ENCODE results near the gene ST6GAL1. TPM values are rescaled to one million over a fixed set of nuclear protein-coding genes. Genes with fewer than 3 reads are reported as not detected.

ST6GAL1 gene
- total RNA-seq, 1 donor from 2014 or later, result 68.2 TPM

GRCh38 chr3:187079090-187080022, 149.0 kb downstream of the ST6GAL1 start:
- no peaks in the 10 kb centered on the region for H3K27me3 Mint-ChIP-seq (ENCODE audit: unreplicated experiment)
- no peak overlapping the region for H3K27ac Mint-ChIP-seq (ENCODE audit: unreplicated experiment)
- no peak for TF ChIP-seq CTCF (IDR thresholded peaks at IDR 0.05)
- H3K4me3 Mint-ChIP-seq (ENCODE audit: unreplicated experiment), result no peak overlapping the region
- peaks cover 13% of the 10 kb centered on the region for H3K4me1 Mint-ChIP-seq (ENCODE audit: unreplicated experiment)
- H3K36me3 Mint-ChIP-seq (ENCODE audit: unreplicated experiment), result peaks cover 30% of the 10 kb centered on the region
- DNase-seq (ENCODE audit: extremely low spot score, unreplicated experiment), result no peak
- H3K9me3 Mint-ChIP-seq (ENCODE audit: unreplicated experiment), result no peaks in the 10 kb centered on the region

DNA sequence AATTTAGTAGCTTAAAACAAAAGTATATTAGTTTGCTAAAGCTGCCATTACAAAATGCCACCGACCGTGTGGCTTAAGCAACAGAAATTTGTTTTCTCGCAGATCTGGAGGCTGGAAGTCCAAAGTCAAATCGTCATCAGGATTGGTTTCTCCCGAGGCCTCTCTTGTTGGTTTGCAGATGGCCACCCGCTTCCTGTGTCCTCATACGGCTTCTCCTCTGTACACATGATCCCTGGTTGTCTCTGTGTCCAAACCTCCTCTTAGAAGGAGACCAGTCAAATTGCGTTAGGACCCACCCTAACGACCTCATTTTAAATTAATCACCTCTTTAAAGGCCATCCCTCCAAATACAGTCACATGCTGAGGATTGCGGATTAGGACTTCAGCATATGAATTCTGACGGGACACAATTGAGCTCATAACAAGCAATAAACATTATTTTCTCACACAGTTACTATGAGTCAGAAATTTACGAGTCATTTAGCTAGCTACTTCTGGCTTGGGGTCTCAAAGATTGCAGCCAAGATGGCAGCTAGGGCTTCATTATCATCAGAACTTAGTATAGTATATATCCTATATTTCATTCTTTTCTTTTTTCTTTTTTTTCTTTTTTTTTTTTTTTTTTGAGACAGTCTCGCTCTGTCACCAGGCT, 150.6 kb downstream of the ST6GAL1 start:
- Mint-ChIP-seq H3K4me1 (ENCODE audit: unreplicated experiment) (peaks cover 23% of the 10 kb centered on the region), H3K9me3 (ENCODE audit: unreplicated experiment) (no peaks in the 10 kb centered on the region), H3K36me3 (ENCODE audit: unreplicated experiment) (peaks cover 19% of the 10 kb centered on the region), H3K4me3 (ENCODE audit: unreplicated experiment) (no peak overlapping the region), H3K27me3 (ENCODE audit: unreplicated experiment) (no peaks in the 10 kb centered on the region), H3K27ac (ENCODE audit: unreplicated experiment) (no peak overlapping the region)
- no peak for TF ChIP-seq CTCF (IDR thresholded peaks at IDR 0.05)
- no peak for DNase-seq (ENCODE audit: extremely low spot score, unreplicated experiment)

DNA sequence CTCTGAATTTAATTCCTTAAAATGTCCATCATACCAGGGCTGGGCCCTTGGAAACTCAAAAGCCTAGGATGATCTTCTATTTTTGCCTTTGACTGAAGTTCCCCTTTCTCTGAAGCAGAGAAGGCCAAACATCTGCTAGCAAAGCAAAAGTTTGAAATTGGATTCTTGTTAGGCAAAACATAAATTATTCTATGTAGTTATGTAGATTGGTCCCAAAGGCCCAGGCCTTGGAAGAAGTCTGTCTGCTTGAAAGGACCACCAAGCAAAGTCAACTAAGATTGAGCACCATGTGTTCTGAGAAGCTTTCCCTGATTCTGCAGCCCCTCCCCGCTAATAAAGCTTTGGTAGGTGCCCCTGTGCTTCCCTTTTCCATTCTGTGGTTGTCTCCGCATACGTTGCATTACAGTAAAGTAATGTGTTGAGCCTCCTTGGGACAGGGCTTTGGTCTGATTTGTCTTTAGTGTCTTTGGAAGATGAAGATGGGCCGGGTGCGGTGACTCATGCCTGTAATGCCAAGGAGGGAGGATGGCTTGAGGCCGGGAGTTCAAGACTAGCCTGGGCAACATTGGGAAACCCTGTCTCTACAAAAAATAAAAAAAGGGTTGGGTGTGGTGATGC, 152.5 kb downstream of the ST6GAL1 start:
- DNase-seq (ENCODE audit: extremely low spot score, unreplicated experiment), result peak; percentile 42
- peaks cover 23% of the 10 kb centered on the region for H3K4me1 Mint-ChIP-seq (ENCODE audit: unreplicated experiment)
- H3K27me3 Mint-ChIP-seq (ENCODE audit: unreplicated experiment), result no peaks in the 10 kb centered on the region
- no peak overlapping the region for H3K4me3 Mint-ChIP-seq (ENCODE audit: unreplicated experiment)
- H3K36me3 Mint-ChIP-seq (ENCODE audit: unreplicated experiment), result peaks cover 16% of the 10 kb centered on the region
- no peak overlapping the region for H3K27ac Mint-ChIP-seq (ENCODE audit: unreplicated experiment)
- peaks cover 8% of the 10 kb centered on the region for H3K9me3 Mint-ChIP-seq (ENCODE audit: unreplicated experiment)
- no peak for TF ChIP-seq CTCF (IDR thresholded peaks at IDR 0.05)

- no peak for TF ChIP-seq CTCF (IDR thresholded peaks at IDR 0.05)
- H3K9me3 Mint-ChIP-seq (ENCODE audit: unreplicated experiment), result peaks cover 17% of the 10 kb centered on the region
- peak overlapping the region; percentile 44 for H3K4me3 Mint-ChIP-seq (ENCODE audit: unreplicated experiment)
- peak overlapping the region; percentile 80 for H3K27ac Mint-ChIP-seq (ENCODE audit: unreplicated experiment)
- H3K36me3 Mint-ChIP-seq (ENCODE audit: unreplicated experiment), result peaks cover 13% of the 10 kb centered on the region
- H3K27me3 Mint-ChIP-seq (ENCODE audit: unreplicated experiment), result no peaks in the 10 kb centered on the region
- DNase-seq (ENCODE audit: extremely low spot score, unreplicated experiment), result no peak
- H3K4me1 Mint-ChIP-seq (ENCODE audit: unreplicated experiment), result peaks cover 23% of the 10 kb centered on the region
Measured at GRCh38 chr3:187084126-187084525, 153.8 kb downstream of the ST6GAL1 start.

DNA sequence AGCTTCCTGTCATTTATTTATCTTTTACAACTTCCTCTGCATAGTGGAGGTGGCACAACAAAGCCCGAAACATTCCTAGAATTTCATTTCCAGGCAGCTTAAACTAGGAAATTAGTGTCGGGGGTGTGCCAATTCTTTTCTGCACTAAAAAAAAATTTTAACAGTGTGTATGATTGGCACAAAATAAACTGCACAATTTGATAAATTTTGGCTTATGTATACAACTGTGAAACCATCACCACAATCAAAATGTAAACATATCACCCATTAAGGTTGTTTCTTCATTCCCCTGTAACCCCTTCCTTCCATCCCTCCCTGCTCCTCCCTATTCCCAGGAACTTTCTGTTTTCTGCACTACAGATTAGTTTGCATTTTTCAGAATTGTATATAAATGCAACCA, 154.3 kb downstream of the ST6GAL1 start:
- TF ChIP-seq CTCF (IDR thresholded peaks at IDR 0.05), result no peak
- no peak for DNase-seq (ENCODE audit: extremely low spot score, unreplicated experiment)
- Mint-ChIP-seq H3K9me3 (ENCODE audit: unreplicated experiment) (peaks cover 21% of the 10 kb centered on the region), H3K4me3 (ENCODE audit: unreplicated experiment) (peak overlapping the region; percentile 48), H3K27me3 (ENCODE audit: unreplicated experiment) (no peaks in the 10 kb centered on the region), H3K27ac (ENCODE audit: unreplicated experiment) (peak overlapping the region; percentile 80), H3K4me1 (ENCODE audit: unreplicated experiment) (peaks cover 23% of the 10 kb centered on the region), H3K36me3 (ENCODE audit: unreplicated experiment) (peaks cover 11% of the 10 kb centered on the region)
